ENCODE data around the gene GALNT14.

Gene GALNT14

GRCh38 chr2:31132786-31133185, 5.5 kb downstream of the GALNT14 start:
- no peak for DNase-seq

GRCh38 chr2:31131871-31132270, 6.4 kb downstream of the GALNT14 start:
- no peak for DNase-seq

GRCh38 chr2:31129375-31130171, 8.7 kb downstream of the GALNT14 start:
- no peak for DNase-seq

DNA sequence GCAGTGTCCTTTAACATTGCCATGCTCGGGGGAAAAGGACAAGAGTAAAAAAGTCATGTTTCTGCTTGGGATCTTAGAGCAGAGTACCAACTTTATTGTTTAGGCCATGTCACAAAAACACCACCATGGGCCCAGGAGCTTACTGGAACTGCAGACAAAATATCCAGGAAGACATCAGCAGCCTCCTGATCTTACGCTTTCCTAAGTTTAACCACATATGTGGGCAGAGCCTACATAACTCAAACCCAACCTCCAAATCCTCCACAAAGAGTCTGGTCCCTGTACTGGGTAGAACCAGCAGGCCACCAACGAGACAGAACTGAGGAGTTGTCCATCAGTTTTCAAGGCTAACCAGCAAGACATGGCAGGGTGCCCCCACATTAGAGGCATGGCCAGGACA, 10.3 kb downstream of the GALNT14 start:
- no peak for DNase-seq

GRCh38 chr2:31125918-31126695, 12.1 kb downstream of the GALNT14 start:
- DNase-seq = no peak

DNA sequence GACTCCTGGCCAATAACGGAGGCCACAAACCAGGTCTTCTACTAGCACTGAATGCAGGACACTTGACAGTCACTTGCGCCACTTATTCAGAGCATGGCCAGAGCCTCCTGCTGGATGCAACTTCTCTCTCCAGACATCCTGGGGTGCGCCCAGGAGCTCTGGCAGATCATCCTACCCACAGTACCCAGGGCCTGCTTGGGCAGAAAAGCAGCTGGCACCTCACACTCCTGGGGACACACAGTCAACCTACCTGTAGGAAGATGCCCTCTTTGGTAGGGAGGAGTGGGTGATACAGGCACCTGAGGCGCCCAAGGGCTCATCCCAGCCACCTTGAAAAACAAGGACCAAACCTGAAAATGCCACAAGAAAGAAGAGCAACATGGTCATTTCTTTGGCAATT, 13.3 kb downstream of the GALNT14 start:
- DNase-seq = no peak

DNA sequence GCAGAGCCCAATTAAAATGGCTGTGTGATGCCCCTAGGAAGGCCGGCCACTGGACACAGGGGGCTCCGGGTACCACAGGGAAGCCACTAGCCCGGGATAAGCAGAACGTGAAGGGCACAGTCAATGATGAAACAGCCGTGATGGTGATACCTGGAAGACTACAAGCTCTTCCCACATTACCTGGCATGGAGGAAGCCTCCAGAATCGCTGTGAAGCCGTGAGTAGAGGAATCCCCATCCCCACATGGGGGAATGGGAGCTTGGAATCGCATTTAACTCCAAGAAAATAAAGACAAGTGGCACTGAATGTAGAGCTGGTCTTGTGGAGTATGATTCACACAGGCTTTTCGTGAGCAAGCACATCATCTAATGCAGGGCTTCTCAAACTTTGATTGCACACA, 16.1 kb downstream of the GALNT14 start:
- no peak for DNase-seq

GRCh38 chr2:31113765-31114164, 24.5 kb downstream of the GALNT14 start:
- no peak for DNase-seq

- DNase-seq = no peak
Observed at GRCh38 chr2:31112544-31112943, 25.7 kb downstream of the GALNT14 start.

- no peak for DNase-seq
Observed at GRCh38 chr2:31110998-31111397, 27.2 kb downstream of the GALNT14 start.

GRCh38 chr2:31110431-31110830, 27.8 kb downstream of the GALNT14 start:
- no peak for DNase-seq

DNA sequence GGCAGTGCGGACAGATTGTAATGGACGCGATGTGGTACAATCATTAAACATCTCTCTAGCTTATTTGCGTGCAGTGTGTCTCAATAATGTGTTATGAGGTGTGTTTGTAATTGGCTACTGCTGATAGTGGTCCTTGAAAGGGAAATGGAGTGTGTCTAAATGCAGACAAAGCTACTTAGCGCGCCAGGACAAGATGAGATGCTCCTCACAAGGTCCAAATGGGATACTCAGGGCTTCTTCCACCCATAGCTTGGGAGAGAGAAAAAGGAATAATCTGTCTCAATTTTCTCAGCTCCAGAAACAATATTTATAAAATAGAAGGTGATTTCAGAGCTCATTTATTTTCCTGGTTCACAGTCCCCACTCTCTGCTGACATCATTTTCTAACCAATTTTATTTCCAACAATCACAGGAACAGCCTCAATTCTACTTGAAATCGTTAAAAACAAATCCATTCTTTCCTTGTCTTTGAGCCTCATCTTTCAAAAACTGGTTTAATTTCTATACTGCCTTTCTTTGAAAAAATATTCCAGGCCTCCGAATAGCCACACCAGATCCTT, 28.5 kb downstream of the GALNT14 start:
- DNase-seq = no peak

DNA sequence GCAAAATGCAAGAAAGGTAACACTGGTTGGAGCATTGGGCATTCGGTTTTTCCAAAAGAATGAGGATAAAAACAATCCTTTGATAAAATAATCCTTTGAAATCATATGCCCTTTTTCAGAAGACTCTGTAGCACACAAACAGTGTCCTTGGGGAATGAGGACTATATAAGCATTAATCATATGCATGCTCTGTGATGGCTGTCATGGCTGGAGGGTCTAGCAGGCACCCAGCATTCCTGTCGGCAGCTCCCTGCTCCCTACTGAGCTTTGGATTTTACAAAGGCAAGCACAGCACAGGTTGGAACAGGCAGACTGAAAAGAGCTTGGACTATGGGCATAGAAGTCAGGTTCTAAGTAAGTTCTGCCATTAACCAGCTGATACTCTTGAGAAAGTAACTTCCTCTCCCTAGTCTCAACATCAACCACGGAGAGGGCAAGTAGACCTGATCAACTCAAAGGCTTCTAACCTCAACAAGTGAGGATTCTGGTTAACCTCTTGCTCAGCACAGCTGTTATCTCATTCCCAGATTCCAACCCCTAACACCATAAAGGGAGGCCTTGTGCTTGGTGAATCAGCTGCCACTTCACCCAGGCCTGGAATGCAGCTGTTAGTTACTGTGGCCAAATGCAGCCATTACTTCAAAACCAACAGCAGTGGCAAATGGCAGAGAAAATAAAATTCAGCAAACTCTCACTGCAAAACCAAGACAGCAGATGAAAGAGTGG, 29.5 kb downstream of the GALNT14 start:
- no peak for DNase-seq

DNA sequence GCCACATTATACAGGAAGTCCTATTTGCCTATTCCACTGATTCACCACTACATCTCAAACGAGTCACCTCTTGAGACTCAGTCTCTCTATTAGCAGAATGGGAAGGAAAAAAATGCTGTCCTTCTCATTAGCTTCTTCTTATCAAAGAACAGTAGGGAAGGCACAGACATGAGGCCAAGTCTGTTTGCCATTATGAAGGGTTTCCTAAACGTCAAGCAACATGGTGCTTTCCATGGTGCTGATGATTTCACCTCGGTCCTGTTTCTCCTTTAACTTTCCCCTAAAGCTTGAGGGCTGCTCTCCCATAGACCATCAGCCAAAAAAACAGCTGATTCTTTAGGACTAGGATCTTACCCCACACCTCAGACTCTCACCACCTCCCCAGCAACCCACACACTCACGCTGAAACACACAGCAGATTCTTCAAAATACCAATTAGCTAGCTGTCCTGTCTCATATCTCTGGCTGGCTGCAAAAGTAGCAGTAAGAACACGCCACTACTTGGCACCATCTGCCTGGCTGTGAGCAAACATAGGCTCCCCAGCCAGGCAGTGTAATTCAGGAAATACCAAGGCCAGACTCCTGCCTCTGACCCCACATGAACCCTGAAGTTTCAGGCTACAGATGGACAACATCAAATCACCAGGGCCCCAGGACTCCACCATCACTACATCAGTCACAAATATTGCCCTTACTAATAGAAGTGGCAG, 30.5 kb downstream of the GALNT14 start:
- DNase-seq = no peak

DNA sequence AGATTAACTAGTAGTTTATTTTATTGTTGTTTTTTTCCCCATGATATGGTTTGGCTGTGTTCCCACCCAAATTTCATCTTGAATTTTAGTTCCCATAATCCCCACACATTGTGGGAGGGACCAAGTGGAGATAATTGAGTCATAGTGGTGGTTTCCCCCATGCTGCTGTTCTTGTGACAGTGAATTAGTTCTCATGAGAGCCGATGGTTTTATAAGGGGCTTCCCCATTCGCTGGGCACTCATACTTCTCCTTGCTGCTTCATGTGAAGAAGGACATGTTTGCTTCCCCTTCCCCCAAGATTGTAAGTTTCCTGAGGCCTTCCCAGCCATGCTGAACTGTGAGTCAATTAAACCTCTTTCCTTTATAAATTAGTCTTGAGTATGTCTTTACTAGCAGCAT, 36.5 kb downstream of the GALNT14 start:
- DNase-seq = no peak

DNA sequence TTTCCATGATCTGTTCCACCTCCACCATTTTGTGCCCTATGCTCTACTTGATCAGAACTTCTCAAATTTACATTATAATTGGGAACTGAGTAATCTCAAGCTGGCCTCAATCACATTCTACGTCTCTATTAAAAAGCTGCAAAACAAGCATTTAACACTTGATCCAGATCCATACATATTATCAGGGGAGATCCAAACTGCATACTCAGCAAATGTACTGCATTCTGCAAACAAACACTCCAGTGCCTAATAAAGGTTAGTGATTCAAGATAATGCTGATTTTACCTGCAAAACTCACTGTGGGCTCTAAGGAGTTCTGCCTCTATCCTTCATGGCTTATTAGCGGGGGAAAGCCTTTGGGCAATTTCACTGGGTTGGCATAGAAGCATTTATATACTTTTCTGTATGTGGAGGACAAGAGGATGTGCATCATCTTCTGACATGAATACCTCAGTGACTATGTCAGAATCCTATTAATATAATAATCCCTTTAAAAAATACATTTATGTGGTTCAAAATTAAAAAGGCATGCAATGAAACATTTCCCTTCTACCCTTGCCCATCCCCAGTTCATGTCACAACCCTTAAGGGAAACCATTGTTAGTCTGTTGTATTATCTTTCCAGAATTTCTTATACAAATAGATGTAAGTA, 40.2 kb downstream of the GALNT14 start:
- DNase-seq = no peak

DNA sequence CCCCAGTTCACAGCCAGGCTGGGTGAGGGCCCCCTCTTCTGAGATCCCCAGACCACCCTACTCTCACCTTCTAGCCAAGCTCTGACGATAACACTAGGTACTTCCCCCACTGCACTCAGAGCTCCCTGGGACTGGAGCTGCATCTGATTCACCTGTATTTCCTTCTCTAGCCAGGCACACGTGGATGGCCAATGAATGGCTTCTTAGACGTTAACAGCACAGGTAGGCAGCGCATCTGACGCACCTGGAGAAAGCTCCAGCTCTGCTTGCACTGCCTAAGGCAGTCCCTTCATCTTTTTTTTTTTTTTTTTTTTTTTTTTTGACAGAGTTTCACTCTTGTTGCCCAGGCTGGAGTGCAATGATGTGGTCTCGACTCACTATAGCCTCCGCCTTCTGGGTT, 48.1 kb downstream of the GALNT14 start:
- DNase-seq = no peak

DNA sequence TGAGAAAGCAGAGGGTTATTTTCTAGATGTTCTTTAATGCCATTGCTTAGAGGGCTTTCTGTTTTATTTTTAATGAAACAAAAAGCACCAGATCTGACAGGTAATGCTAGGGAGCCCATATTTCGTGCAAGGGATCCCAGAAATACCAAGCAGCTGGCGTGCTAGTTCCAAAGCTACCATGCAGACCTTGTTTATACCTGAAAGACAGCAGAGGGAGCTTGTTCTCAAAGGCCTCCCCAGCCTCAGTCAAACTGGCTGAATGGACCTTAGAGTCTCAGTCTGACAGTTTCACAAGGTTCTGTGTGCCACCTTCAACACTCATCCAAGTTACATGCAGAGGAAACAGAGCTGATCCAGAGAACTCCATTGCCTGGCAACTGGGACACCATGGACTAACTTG, 48.6 kb downstream of the GALNT14 start:
- DNase-seq = no peak

- DNase-seq = no peak
Observed at GRCh38 chr2:31088504-31089195, 49.6 kb downstream of the GALNT14 start.

DNA sequence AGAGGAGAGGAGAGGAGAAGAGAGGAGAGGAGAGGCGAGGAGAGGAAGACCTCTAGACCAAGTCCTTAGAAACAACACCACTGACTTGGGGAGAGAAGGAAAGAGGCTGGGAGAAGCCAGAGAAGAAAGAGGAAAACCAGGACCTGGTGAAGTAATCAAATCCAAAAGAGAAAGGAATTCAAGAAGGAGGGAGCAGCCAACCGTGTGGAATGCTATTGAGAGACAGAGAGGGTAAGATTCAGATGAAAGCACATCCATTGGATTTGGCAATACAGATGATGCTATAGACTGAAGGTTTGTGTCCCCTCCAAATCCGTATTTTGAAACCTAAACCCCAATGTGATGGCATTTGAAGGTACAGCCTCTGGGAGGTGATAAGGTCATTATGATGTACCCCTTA, 50.7 kb downstream of the GALNT14 start:
- no peak for DNase-seq

GRCh38 chr2:31086590-31086989, 51.6 kb downstream of the GALNT14 start:
- no peak for DNase-seq

Measured in activated CD8-positive, alpha-beta memory T cell treated with anti-CD3 and anti-CD28 coated beads, Interleukin-2, amount 50 U/mL, for 4 hours (primary cell).